HepG2 (cell line): Measurements from ENCODE around the gene TEX14.

Source experiments
- ARID3A ChIP-seq: IDR thresholded peaks from 2 replicates; pipeline ENCODE4 v1.6.1; 2012; ENCODE audit warnings: low read depth, low read length, improper control_type of control experiment
- CTCF ChIP-seq: sonication (generic); formaldehyde crosslinking; IDR thresholded peaks from 2 replicates; pipeline ENCODE4 v1.5.0; 2020; ENCODE audit warnings: mild to moderate bottlenecking, missing genetic modification reagents, moderate library complexity
- EZH2 ChIP-seq: conservative IDR thresholded peaks from 2 replicates; pipeline ENCODE4 v1.6.1; 2012; ENCODE audit warnings: mild to moderate bottlenecking, low read depth, low read length, moderate library complexity
- FOXK1 ChIP-seq: sonication (generic); formaldehyde crosslinking; IDR thresholded peaks from 2 replicates; pipeline ENCODE4 v1.4.0; 2020; ENCODE audit warnings: low read depth, missing genetic modification reagents, borderline replicate concordance
- KAT2B ChIP-seq: fragments of 150-350 bp; IDR thresholded peaks from 2 replicates; pipeline ENCODE4 v1.6.1; 2014; ENCODE audit warnings: low read depth, low read length, borderline replicate concordance
- MXI1 ChIP-seq: IDR thresholded peaks from 3 replicates; pipeline ENCODE4 v1.6.1; 2012; ENCODE audit warnings: low read depth, low read length, inconsistent platforms, borderline replicate concordance
- POGZ ChIP-seq: sonication (generic); formaldehyde crosslinking; IDR thresholded peaks from 2 replicates; pipeline ENCODE4 v1.4.0; 2020; ENCODE audit warnings: mild to moderate bottlenecking, missing genetic modification reagents
- POLR2A ChIP-seq, 2 experiments: IDR thresholded peaks; 2 replicates each; pipeline ENCODE4 v1.6.1; 2011; ENCODE audit warnings: low read depth in 2 of 2, low read length in 2 of 2, mild to moderate bottlenecking in 1 of 2, moderate library complexity in 1 of 2; ENCODE audit not compliant: insufficient read depth in 1 of 2
- RAD51 ChIP-seq: fragments of 450-650 bp; IDR thresholded peaks from 2 replicates; pipeline ENCODE4 v1.6.1; 2016; ENCODE audit warnings: borderline replicate concordance
- SIN3A ChIP-seq: IDR thresholded peaks from 2 replicates; pipeline ENCODE4 v1.6.1; 2011; ENCODE audit warnings: low read depth, mild to moderate bottlenecking, control low read depth, low read length, borderline replicate concordance
- U2AF2 ChIP-seq: fragments of 200-400 bp; formaldehyde crosslinking; IDR thresholded peaks from 2 replicates; pipeline ENCODE4 v1.6.1; 2017; ENCODE audit warnings: low read depth, mild to moderate bottlenecking, low read length
- ZNF10 ChIP-seq: sonication (generic); formaldehyde crosslinking; IDR thresholded peaks from 2 replicates; pipeline ENCODE4 v1.4.0; 2020; ENCODE audit warnings: mild to moderate bottlenecking, low read depth, missing genetic modification reagents, borderline replicate concordance

- TF ChIP-seq ZNF10 (CRISPR knock-in tag) (no peak), KAT2B (no peak), FOXK1 (CRISPR knock-in tag) (no peak), MXI1 (no peak), EZH2 (no peak), SIN3A (no peak), POGZ (CRISPR knock-in tag) (no peak), POLR2A (IDR thresholded peaks at IDR 0.05; ENCODE audit: insufficient read depth in 1 of 2, low read depth in 2 of 2, low read length in 2 of 2) (no peak), RAD51 (no peak), U2AF2 (no peak), ARID3A (no peak), CTCF (no peak)
Observed at GRCh38 chr17:58534901-58535421, 156.9 kb downstream of the TEX14 start.
